Measurements from ENCODE around the gene TSEN2. TPM values are rescaled to one million over a fixed set of nuclear protein-coding genes. Genes with fewer than 3 reads are reported as not detected.

Gene TSEN2
- total and polyA plus RNA-seq, 2 of the 13 experiments (the other 11 are each of a cell fraction or from before 2014, with no cell fraction given), result 11.0 to 17.3 TPM

DNA sequence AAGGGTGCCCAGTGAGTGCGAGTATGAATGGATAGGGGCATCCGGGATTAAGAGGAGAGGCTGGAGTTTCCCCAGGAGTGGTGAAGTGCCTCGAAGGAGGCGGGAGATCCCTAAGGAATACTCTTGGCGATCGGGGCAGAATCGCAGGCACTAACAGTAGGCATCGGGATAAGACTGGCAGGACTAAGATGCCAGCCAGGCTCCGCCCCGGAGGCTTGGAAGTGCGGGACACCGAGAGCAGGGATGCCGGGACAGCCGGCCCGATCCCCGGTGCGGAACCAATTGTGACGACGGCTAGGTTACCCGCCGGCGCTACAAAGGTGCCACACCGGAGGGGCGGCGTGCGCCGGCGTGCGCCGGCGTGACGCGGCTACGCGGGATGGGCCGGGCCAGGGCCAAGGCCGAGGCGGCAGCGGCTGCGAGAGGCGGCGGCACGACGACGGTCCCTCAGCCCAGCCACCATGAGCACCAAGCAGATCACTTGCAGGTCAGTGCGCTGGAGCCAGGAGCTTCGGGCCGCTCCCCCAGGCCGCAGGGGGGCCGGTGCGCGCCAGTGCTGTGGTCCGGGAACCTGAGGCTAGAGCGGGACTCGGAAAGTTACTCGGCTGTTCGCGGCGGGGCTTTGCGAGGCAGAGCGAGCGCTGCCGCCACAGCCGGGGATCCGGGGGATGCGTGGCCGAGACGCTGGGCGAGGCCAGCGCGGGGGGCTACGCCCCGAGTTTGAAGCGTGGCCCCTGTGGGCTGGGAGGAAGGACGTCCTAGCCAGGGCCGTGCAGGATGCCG, 72.6 kb downstream of the TSEN2 start, which contains the start of gene MKRN2 (continued):
- TF ChIP-seq, protein P1, sequence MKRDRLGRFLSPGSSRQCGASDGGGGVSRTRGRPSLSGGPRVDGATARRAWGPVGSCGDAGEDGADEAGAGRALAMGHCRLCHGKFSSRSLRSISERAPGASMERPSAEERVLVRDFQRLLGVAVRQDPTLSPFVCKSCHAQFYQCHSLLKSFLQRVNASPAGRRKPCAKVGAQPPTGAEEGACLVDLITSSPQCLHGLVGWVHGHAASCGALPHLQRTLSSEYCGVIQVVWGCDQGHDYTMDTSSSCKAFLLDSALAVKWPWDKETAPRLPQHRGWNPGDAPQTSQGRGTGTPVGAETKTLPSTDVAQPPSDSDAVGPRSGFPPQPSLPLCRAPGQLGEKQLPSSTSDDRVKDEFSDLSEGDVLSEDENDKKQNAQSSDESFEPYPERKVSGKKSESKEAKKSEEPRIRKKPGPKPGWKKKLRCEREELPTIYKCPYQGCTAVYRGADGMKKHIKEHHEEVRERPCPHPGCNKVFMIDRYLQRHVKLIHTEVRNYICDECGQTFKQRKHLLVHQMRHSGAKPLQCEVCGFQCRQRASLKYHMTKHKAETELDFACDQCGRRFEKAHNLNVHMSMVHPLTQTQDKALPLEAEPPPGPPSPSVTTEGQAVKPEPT (CRISPR knock-in tag; IDR thresholded peaks at IDR 0.05; ENCODE audit: low read depth), result peak; percentile 28; the same call in 1 of the 2 replicates
- TF ChIP-seq, protein P2, sequence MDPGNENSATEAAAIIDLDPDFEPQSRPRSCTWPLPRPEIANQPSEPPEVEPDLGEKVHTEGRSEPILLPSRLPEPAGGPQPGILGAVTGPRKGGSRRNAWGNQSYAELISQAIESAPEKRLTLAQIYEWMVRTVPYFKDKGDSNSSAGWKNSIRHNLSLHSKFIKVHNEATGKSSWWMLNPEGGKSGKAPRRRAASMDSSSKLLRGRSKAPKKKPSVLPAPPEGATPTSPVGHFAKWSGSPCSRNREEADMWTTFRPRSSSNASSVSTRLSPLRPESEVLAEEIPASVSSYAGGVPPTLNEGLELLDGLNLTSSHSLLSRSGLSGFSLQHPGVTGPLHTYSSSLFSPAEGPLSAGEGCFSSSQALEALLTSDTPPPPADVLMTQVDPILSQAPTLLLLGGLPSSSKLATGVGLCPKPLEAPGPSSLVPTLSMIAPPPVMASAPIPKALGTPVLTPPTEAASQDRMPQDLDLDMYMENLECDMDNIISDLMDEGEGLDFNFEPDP (CRISPR knock-in tag; conservative IDR thresholded peaks at IDR 0.05), result 0 out of 2 replicates have a peak, but pooled peaks have one; percentile 87
- TF ChIP-seq, protein P3, sequence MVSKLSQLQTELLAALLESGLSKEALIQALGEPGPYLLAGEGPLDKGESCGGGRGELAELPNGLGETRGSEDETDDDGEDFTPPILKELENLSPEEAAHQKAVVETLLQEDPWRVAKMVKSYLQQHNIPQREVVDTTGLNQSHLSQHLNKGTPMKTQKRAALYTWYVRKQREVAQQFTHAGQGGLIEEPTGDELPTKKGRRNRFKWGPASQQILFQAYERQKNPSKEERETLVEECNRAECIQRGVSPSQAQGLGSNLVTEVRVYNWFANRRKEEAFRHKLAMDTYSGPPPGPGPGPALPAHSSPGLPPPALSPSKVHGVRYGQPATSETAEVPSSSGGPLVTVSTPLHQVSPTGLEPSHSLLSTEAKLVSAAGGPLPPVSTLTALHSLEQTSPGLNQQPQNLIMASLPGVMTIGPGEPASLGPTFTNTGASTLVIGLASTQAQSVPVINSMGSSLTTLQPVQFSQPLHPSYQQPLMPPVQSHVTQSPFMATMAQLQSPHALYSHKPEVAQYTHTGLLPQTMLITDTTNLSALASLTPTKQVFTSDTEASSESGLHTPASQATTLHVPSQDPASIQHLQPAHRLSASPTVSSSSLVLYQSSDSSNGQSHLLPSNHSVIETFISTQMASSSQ (IDR thresholded peaks at IDR 0.05; ENCODE audit: low read depth), result no peak
- TF ChIP-seq, protein P3 (CRISPR knock-in tag; IDR thresholded peaks at IDR 0.05; ENCODE audit: borderline replicate concordance), result no peak
- TF ChIP-seq, protein P4, sequence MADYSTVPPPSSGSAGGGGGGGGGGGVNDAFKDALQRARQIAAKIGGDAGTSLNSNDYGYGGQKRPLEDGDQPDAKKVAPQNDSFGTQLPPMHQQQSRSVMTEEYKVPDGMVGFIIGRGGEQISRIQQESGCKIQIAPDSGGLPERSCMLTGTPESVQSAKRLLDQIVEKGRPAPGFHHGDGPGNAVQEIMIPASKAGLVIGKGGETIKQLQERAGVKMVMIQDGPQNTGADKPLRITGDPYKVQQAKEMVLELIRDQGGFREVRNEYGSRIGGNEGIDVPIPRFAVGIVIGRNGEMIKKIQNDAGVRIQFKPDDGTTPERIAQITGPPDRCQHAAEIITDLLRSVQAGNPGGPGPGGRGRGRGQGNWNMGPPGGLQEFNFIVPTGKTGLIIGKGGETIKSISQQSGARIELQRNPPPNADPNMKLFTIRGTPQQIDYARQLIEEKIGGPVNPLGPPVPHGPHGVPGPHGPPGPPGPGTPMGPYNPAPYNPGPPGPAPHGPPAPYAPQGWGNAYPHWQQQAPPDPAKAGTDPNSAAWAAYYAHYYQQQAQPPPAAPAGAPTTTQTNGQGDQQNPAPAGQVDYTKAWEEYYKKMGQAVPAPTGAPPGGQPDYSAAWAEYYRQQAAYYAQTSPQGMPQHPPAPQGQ (CRISPR knock-in tag; IDR thresholded peaks at IDR 0.05; ENCODE audit: borderline replicate concordance), result no peak
- TF ChIP-seq ONECUT2 (CRISPR knock-in tag; IDR thresholded peaks at IDR 0.05) (no peak), RBAK (CRISPR knock-in tag; IDR thresholded peaks at IDR 0.05) (no peak), MIER3 (CRISPR knock-in tag; IDR thresholded peaks at IDR 0.05; ENCODE audit: borderline replicate concordance) (no peak), ZNF232 (CRISPR knock-in tag; IDR thresholded peaks at IDR 0.05; ENCODE audit: borderline replicate concordance) (peak; percentile 70; the same call in 1 of the 2 replicates), SPEN (CRISPR knock-in tag; IDR thresholded peaks at IDR 0.05; ENCODE audit: low read depth) (peak; percentile 85; the same call in 1 of the 2 replicates), ZNF331 (CRISPR knock-in tag; IDR thresholded peaks at IDR 0.05) (peak; percentile 35), GATAD1 (CRISPR knock-in tag; IDR thresholded peaks at IDR 0.05) (peak; percentile 91), NAIF1 (CRISPR knock-in tag; IDR thresholded peaks at IDR 0.05; ENCODE audit: borderline replicate concordance) (peak; percentile 72; the same call in 1 of the 2 replicates), AGO2 (optimal IDR thresholded peaks at IDR 0.05; ENCODE audit: low read depth, low read length) (peak; percentile 73)
- TF ChIP-seq, protein P5, sequence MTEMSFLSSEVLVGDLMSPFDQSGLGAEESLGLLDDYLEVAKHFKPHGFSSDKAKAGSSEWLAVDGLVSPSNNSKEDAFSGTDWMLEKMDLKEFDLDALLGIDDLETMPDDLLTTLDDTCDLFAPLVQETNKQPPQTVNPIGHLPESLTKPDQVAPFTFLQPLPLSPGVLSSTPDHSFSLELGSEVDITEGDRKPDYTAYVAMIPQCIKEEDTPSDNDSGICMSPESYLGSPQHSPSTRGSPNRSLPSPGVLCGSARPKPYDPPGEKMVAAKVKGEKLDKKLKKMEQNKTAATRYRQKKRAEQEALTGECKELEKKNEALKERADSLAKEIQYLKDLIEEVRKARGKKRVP (CRISPR knock-in tag; IDR thresholded peaks at IDR 0.05), result no peak
- TF ChIP-seq, protein P6, sequence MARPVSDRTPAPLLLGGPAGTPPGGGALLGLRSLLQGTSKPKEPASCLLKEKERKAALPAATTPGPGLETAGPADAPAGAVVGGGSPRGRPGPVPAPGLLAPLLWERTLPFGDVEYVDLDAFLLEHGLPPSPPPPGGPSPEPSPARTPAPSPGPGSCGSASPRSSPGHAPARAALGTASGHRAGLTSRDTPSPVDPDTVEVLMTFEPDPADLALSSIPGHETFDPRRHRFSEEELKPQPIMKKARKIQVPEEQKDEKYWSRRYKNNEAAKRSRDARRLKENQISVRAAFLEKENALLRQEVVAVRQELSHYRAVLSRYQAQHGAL (CRISPR knock-in tag; IDR thresholded peaks at IDR 0.05; ENCODE audit: not compliant biosample characterization), result no peak
